CD4-positive, alpha-beta T cell treated with Interleukin-2 at 100 ng/mL for 4 hours (primary cell): ENCODE results near the gene MYO10.

Experiments used
- DNase-seq: peaks from one replicate; pipeline ENCODE4 v3.0.0-alpha.2; 2020; ENCODE audit warnings: low spot score

Gene MYO10

DNA sequence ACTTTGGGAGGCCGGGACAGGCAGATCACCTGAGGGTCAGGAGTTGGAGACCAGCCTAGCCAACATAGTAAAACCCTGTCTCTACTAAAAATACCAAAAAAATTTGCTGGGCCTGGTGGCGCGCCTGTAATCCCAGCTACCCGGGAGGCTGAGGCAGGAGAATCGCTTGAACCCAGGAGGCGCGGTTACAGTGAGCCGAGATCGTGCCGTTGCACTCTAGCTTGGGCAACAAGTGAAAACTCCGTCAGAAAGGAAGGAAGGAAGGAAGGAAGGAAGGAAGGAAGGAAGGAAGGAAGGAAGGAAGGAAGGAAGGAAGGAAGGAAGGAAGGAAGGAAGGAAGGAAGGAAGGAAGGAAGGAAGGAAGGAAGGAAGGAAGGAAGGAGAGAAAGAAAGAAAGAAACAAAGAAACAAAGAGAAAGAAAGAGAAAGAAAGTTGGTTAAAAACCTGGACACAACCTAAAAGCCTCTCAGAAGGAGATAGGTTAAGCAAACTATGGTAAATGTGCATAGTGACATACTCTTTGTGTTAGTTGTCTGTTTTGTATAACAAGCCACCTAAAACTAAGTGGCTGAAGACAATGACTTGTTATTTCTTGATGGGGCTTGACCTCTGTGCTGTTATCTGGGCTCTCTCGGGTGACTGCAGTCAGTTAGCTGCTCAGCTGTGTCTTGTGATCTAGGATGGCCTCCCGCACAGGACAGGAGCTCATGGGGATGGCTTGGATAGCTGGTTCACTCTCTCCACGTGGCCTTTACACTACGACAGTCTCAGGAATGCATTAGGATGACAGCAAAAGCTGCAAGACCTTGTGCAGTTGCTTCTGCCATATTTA, 8.0 kb upstream of the MYO10 start:
- DNase-seq: no peak

DNA sequence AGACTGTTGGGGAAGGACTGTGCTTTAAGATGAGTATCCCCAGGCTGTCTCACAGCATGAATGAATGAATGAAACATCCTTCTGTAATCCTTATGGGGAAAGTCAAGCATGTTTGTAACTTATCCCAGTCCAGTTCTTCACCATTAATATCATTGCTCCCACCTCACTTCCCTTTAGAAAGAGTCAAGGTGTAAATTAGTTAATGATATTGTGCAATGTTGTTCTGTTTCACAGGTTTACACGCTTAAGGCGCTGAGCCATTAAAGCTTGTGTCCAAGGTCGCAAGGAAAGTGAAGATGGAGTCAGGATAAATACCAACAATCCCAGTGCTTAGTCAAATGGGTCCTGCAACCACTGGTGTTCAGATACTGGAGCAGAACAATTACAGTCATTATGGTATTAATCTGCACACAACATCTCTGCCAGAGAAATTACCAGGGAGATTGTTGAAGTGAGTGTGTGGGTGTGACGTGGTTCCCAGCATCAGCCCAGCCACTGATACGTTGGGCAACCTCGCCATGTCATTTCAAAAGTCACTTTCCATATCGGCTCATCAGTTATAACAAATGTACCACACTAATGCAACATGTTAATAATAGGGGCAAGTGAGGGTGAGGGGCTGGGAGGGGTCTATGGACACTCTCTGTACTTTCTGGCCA, 1.5 kb upstream of the MYO10 start:
- DNase-seq: no peak

GRCh38 chr5:16936989-16937438, 926 bp upstream of the MYO10 start:
- DNase-seq: no peak

DNA sequence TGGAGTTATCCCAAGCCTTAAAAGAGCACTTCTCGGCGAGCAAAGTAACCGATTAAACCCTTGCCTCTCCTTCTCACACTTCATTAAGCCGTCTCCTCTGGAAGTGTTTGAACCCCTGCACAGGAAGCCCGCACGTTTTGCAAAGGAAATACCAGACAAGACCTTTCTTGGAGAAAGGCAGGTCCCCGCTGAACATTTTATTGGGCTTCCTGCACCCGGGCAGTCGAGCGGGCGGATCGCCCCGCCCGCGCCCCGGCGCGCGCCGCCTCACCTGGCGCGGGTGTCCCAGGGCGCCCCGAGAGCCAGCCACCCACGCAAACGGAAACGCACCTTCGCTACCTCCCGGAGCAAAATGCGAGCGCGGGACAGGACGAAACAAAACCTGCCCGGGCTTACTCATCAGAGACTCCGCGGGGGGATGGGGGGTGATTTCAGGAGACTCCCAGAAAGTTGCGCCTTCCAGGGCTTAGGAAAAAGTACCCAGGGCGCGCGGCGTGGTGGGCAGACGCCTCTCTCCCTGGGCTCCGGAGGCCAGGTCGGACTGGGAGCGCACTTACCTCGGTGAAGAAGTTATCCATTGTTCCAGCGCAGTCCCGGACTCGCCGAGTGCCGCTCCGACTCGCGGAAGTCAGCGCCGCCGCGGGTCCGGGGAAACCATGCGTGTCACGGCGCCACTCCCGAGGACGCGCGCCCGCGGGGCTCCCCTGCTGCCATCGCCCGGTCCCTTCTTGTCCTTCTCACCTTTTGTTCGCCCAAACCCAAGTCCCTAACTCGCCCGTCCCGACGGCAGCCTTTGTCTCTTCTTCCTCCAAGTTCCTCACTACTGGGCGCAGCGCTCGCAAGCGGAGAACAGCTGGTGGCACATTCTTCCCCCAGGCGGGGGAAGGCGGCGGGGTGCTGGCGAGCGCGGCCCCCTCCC, 598 bp downstream of the MYO10 start:
- no peak for DNase-seq

DNA sequence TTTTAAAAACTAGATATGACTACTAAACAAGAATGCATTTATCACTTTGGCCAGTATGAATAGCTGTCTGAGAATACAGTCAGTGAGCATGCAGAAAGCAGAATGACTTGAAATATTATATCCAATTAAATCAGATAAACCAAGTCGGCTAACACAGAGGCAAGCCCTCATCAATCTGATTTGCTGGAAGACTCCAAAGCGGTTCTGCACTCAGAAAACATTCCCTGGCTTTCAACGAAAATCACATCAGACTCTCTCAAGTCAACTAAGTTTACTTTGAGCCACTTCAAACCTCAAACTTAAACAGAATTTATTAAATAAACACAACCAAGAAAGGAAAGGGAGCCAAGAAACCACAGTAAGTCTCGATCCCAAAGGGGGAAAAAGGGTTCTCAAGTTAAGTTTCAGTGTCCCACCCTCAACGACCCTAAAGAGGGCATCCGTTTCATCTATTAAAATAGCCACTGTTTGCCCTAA, 1.4 kb downstream of the MYO10 start:
- no peak for DNase-seq

- no peak for DNase-seq
Observed at GRCh38 chr5:16934123-16934522, 2.0 kb downstream of the MYO10 start.

- DNase-seq: no peak
Observed at GRCh38 chr5:16933337-16933736, 2.8 kb downstream of the MYO10 start.

DNA sequence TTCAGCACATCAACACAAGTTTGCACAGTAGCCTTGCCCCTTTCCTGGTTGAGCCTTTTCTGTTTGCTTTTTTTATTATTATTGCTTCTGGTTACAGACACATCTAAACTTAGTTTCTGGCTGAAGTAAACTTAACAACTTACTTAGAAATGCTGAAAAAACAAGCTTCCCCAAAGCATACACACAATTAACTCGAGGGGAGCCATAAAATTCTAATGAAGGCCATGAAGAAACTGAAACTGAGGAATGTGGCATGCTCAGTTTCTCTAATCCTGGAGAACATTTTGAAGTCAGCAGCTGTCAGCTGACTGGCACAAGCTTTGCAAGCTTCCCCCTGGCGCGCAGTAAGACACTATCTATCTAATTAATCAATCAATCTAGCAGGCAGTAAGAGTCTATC, 3.7 kb downstream of the MYO10 start:
- no peak for DNase-seq

DNA sequence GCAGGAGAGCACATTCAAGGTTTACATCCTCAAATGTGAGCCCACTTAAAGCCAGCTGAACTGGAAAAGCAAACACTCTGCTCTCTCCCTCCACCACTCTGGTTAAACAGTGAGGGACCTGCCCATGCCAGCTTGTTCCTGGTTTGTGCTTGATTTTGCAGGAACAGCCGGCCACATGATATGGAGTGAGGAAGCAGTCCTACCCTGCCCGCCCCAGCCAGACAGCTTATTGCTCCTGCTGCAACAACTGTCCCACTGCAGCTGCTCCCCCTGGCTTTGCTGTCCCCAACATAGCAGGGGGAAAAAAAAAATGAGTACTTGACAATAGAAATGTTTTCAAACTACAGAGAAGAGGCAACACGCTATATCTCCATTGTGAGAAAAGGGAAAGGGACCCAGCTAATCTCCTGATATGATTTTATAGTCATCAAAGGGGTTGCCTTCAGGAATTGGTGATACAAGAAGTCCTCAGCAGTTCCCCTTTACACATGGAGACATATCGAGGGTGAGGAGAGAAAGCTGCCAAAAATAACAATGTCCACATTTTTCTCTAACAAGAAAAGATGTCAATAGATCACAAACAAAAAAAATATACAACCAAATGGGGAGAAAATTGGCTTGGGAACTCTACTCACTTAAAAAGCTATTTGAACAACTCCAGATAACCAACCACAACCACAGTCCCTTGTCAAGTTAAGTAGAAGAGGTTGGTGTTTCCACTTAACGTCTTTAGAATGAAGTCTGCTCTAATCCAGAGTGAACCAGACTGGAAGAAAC, 4.6 kb downstream of the MYO10 start:
- DNase-seq: no peak

DNA sequence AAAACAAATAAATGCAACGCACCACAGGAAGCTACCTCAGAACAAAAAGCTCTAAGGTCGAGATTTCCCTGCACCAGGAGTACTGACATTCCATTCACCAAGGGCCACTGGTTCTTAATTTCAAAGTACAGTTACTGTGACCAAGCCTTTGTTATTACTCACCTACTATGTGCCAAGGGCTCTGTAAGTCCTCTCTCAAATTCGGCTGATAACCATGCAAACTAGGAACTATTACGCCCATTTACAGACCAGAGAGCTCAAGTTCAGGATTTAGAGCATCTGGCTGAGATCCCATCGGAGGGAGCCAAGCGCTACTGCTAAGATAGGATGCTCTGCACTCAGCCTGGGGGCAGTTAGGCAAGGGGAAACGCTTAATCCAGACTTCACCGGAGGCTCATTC, 5.6 kb downstream of the MYO10 start:
- no peak for DNase-seq

- no peak for DNase-seq
Observed at GRCh38 chr5:16929831-16930230, 6.3 kb downstream of the MYO10 start.

GRCh38 chr5:16929347-16929746, 6.7 kb downstream of the MYO10 start:
- DNase-seq: no peak

DNA sequence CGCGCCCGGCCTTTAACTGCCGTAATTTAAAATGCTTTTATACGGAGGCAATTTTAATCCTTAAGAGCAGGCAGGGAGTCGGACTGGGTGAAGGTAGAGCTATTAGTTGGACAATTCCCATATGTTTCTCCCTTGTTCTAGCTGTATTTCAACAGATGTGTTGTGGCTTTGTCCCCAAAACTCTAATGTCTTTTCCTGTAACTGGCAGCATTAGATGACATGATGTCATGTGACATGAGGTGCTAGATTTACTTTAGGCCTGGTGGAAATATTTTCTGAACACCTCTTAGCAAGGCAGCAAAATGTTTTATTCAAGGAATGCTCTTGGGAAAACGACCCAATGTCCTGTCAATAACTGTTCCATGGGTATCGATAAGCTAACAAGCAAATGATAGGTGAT, 8.5 kb downstream of the MYO10 start:
- no peak for DNase-seq

GRCh38 chr5:16926417-16926816, 9.7 kb downstream of the MYO10 start:
- no peak for DNase-seq

- DNase-seq: no peak
Observed at GRCh38 chr5:16924206-16924605, 11.9 kb downstream of the MYO10 start.

- DNase-seq: no peak
Observed at GRCh38 chr5:16922430-16922829, 13.7 kb downstream of the MYO10 start.

DNA sequence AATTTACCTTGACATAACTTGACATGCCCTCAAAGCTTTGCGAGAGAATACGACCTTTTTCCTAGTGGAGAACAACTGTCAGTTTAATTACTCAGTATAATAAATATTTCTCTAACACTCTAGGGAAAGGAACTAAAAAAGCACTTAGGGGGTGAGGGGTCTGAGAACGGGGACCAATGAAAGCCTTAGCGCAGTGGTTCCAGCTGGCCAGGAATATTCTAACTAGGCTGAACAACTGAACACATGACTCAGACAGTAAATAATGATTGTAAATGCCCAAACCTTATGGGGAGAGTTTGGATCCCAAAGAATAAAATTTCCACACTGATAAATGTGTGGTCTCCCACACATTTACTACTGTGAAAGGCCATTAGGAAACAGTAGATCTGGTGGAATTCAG, 14.9 kb downstream of the MYO10 start:
- no peak for DNase-seq

DNA sequence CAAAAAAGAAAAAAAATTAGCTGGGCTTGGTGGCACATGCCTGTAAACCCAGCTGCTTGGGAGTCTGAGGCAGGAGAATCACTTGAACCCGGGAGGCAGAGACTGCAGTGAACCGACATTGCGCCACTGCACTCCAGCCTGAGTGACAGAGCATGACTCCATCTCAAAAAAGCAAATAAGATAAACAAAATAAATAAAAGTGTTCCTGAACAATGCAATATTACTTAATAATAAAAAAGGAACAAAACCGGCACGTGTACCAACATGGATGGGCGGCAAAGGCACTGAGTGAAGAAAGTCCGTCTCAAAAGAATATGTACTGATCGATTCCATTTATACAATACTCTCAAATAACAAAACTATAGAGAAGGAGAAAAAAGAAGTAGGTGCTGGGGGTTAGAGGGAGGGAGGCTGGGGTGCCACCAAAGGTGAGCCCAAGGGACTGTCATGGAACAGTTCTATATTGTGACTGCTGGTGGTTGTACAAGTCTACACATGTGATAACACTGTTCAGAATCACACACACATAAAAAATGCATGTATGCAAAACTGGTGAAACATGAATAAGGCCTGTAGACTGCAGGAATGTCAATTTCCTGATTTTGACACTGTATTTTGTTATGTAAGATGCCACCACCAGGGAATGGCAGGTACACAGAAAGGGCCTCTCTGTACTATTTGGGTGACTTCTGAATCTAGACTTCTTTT, 15.8 kb downstream of the MYO10 start:
- no peak for DNase-seq

GRCh38 chr5:16918891-16919671, 17.0 kb downstream of the MYO10 start:
- DNase-seq: no peak

DNA sequence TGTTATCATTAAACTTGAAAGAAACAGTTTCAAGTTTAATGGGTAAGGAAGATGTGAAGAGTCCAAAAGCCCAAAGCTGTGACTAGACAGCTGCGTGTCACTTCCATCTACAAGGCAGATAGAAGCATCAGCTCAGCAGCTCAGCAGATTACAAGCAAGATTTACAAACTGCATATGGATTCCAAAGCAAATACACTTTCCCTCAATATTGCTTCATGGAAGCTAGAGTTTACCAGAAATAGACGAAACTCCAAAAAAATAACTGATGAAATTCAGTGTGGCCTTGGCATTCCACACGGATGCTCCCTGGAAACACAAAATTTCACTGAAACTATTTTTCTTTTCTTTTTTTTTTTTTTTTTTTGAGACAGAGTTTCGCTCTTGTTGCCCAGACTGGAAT, 17.9 kb downstream of the MYO10 start:
- DNase-seq: no peak
